HepG2 (cell line): Measurements from ENCODE around the gene RPL37. TPM values are rescaled to one million over a fixed set of nuclear protein-coding genes. Genes with fewer than 3 reads are reported as not detected.

Source experiments
- ARNT ChIP-seq: fragments of 450-650 bp; IDR thresholded peaks from 2 replicates; pipeline ENCODE4 v1.6.1; 2017
- FOXJ3 ChIP-seq: sonication (generic); formaldehyde crosslinking; IDR thresholded peaks from 2 replicates; pipeline ENCODE4 v1.4.0; 2020; ENCODE audit warnings: missing genetic modification reagents, mild to moderate bottlenecking, borderline replicate concordance
- HIC2 ChIP-seq: sonication (generic); formaldehyde crosslinking; IDR thresholded peaks from 2 replicates; pipeline ENCODE4 v1.9.0; 2022; ENCODE audit warnings: low read depth, missing genetic modification reagents
- HNRNPL ChIP-seq: fragments of 200-400 bp; formaldehyde crosslinking; IDR thresholded peaks from 2 replicates; pipeline ENCODE4 v1.6.1; 2017; ENCODE audit warnings: mild to moderate bottlenecking, low read depth, low read length
- HNRNPLL ChIP-seq: fragments of 200-400 bp; formaldehyde crosslinking; IDR thresholded peaks from 2 replicates; pipeline ENCODE4 v1.6.1; 2017; ENCODE audit warnings: mild to moderate bottlenecking, low read depth, low read length; ENCODE audit not compliant: poor library complexity, severe bottlenecking
- LRRFIP1 ChIP-seq: sonication (generic); formaldehyde crosslinking; conservative IDR thresholded peaks from 2 replicates; pipeline ENCODE4 v1.4.0; 2020; ENCODE audit warnings: missing genetic modification reagents
- NR2F2 ChIP-seq: IDR thresholded peaks from 2 replicates; pipeline ENCODE4 v1.6.1; 2012; ENCODE audit warnings: low read depth, inconsistent platforms, borderline replicate concordance
- RERE ChIP-seq: IDR thresholded peaks from 2 replicates; pipeline ENCODE4 v1.6.1; 2016; ENCODE audit warnings: low read depth, missing genetic modification reagents, missing compliant biosample characterization
- ZFY ChIP-seq: sonication (generic); formaldehyde crosslinking; IDR thresholded peaks from 2 replicates; pipeline ENCODE4 v1.4.0; 2020; ENCODE audit warnings: missing genetic modification reagents
- ZNF296 ChIP-seq: sonication (generic); formaldehyde crosslinking; conservative IDR thresholded peaks from 2 replicates; pipeline ENCODE4 v1.5.0; 2020; ENCODE audit warnings: mild to moderate bottlenecking, missing genetic modification reagents
- ZNF460 ChIP-seq: sonication (generic); formaldehyde crosslinking; IDR thresholded peaks from 2 replicates; pipeline ENCODE4 v1.5.1; 2020; ENCODE audit warnings: missing genetic modification reagents, mild to moderate bottlenecking, borderline replicate concordance
- ZNF496 ChIP-seq: sonication (generic); formaldehyde crosslinking; IDR thresholded peaks from 2 replicates; pipeline ENCODE4 v1.8.1; 2023; ENCODE audit warnings: mild to moderate bottlenecking, moderate library complexity, missing genetic modification reagents; ENCODE audit not compliant: insufficient replicate concordance
- ZNF501 ChIP-seq: sonication (generic); formaldehyde crosslinking; IDR thresholded peaks from 2 replicates; pipeline ENCODE4 v1.5.1; 2020; ENCODE audit warnings: mild to moderate bottlenecking, moderate library complexity, missing genetic modification reagents
- ZNF567 ChIP-seq: sonication (generic); formaldehyde crosslinking; IDR thresholded peaks from 2 replicates; pipeline ENCODE4 v1.8.1; 2023; ENCODE audit warnings: mild to moderate bottlenecking, missing genetic modification reagents, borderline replicate concordance
- ZNF570 ChIP-seq: sonication (generic); formaldehyde crosslinking; IDR thresholded peaks from 2 replicates; pipeline ENCODE4 v1.4.0; 2020; ENCODE audit warnings: mild to moderate bottlenecking, missing genetic modification reagents, borderline replicate concordance
- polyA plus RNA-seq, 8 experiments: library from polyadenylated mRNA; depleted of rRNA in 3 of 8; stranded (reverse) in 7 of 8; unstranded in 1 of 8; fragments of >200 nt; fragmentation: Illumina TruSeq in 4 of 8; extraction: Trizol in 4 of 8; gene quantifications; 2 replicates each; pipeline versions ENCODE4 v1.2.1 to v1.2.3, GENCODE V29; 2011 to 2016; ENCODE audit warnings: low read depth in 4 of 8, missing spikeins in 1 of 8, mixed read lengths in 1 of 8; ENCODE audit not compliant: insufficient read depth in 1 of 8
- total RNA-seq, 5 experiments: library from RNA; depleted of rRNA; stranded (reverse); fragments of >200 nt; fragmentation: Illumina TruSeq; extraction: Trizol; gene quantifications; 2 replicates each; pipeline ENCODE4 v1.2.3, GENCODE V29; 2016; ENCODE audit warnings: low read depth in 1 of 5
- TF ChIP-seq, protein P1 (sequence below): sonication (generic); formaldehyde crosslinking; IDR thresholded peaks from 2 replicates; pipeline ENCODE4 v1.4.0; 2020; ENCODE audit warnings: missing genetic modification reagents

The RPL37 gene
- total and polyA plus RNA-seq, 2 of the 13 experiments (the other 11 are each of a cell fraction or from before 2014, with no cell fraction given), result 1,981 to 3,367 TPM

DNA sequence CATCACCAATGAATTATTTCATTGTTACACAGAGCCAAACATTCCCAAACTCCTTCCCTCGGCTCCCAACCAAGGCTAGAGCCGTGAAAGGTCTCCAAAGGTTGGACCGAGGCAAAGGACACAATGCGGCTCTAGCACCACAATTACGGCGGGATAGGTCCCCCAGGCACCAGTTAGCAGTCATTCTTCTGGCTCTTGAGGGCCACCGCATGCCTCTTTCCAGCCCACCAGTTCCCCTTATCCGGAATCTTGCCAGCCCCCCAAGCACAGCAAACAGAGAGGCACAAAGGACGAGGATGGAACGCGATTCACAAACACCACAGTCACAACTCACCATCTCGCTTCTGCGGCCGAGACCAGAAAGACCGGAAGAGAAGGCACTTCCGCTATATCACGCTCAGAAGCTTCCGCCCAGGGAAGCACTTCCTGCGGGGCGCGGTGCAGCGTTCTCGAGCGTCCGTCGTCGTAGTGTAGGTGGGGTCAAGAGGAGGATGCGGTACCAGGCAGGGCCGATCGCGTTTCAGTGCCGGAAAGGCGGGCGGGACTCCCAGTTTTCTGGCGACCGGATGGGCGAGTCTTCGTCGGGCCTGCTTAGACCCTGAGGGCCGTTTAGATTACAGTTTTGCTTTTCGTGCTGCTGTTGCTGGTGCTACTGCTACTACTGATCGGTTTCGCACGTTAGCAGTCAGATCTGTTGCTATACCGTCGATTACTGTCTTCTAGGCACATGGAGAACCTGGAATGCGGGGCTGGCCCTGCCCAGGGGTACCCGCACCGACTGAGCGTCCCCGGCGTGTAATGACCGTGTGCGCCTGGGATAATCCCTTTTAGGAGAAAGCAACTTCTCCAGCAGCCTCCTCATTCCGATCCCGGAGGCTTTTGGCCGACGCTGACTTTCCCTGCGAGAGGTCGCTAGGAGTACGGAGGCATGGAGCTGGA is at the start of gene RPL37 (continued):
- peak; percentile 85 for TF ChIP-seq RERE (CRISPR knock-in tag)
- peak; percentile 79; the same call in 1 of the 2 replicates for TF ChIP-seq HNRNPL
- no peak for TF ChIP-seq ARNT
- TF ChIP-seq ZNF501 (CRISPR knock-in tag), result peak; percentile 97
- TF ChIP-seq ZNF296 (CRISPR knock-in tag), result no peak
- no peak; the same call in 1 of the 2 replicates for TF ChIP-seq LRRFIP1 (CRISPR knock-in tag)
- peak; percentile 85 for TF ChIP-seq HNRNPLL
- peak; percentile 65; the same call in 1 of the 2 replicates for TF ChIP-seq FOXJ3 (CRISPR knock-in tag)
- no peak for TF ChIP-seq ZNF496 (CRISPR knock-in tag)
- TF ChIP-seq, protein P1, sequence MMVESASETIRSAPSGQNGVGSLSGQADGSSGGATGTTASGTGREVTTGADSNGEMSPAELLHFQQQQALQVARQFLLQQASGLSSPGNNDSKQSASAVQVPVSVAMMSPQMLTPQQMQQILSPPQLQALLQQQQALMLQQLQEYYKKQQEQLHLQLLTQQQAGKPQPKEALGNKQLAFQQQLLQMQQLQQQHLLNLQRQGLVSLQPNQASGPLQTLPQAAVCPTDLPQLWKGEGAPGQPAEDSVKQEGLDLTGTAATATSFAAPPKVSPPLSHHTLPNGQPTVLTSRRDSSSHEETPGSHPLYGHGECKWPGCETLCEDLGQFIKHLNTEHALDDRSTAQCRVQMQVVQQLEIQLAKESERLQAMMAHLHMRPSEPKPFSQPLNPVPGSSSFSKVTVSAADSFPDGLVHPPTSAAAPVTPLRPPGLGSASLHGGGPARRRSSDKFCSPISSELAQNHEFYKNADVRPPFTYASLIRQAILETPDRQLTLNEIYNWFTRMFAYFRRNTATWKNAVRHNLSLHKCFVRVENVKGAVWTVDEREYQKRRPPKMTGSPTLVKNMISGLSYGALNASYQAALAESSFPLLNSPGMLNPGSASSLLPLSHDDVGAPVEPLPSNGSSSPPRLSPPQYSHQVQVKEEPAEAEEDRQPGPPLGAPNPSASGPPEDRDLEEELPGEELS (CRISPR knock-in tag), result peak; percentile 81
- TF ChIP-seq HIC2 (CRISPR knock-in tag), result no peak
- no peak for TF ChIP-seq ZNF570 (CRISPR knock-in tag)
- peak; percentile 99 for TF ChIP-seq ZFY (CRISPR knock-in tag)
- TF ChIP-seq ZNF567 (CRISPR knock-in tag), result peak; percentile 98
- no peak; the same call in 1 of the 2 replicates for TF ChIP-seq ZNF460 (CRISPR knock-in tag)
- TF ChIP-seq NR2F2, result peak; percentile 75; the same call in 1 of the 2 replicates
